Glomerular endothelial cell (primary cell): ENCODE data around the gene HAUS1. TPM values are rescaled to one million over a fixed set of nuclear protein-coding genes. Genes with fewer than 3 reads are reported as not detected.

Experiments
- DNase-seq: peaks from one replicate; pipeline ENCODE4 v3.0.0-alpha.2; 2011; ENCODE audit warnings: low read depth, low spot score; ENCODE audit errors: extremely low read depth
- total RNA-seq: library from RNA; depleted of rRNA; stranded (reverse); fragments of >200 nt; gene quantifications from 2 replicates; pipeline ENCODE4 v1.2.3, GENCODE V29; 2015

Gene HAUS1
- total RNA-seq = 46.8 and 83.5 TPM in 2 replicates

DNA sequence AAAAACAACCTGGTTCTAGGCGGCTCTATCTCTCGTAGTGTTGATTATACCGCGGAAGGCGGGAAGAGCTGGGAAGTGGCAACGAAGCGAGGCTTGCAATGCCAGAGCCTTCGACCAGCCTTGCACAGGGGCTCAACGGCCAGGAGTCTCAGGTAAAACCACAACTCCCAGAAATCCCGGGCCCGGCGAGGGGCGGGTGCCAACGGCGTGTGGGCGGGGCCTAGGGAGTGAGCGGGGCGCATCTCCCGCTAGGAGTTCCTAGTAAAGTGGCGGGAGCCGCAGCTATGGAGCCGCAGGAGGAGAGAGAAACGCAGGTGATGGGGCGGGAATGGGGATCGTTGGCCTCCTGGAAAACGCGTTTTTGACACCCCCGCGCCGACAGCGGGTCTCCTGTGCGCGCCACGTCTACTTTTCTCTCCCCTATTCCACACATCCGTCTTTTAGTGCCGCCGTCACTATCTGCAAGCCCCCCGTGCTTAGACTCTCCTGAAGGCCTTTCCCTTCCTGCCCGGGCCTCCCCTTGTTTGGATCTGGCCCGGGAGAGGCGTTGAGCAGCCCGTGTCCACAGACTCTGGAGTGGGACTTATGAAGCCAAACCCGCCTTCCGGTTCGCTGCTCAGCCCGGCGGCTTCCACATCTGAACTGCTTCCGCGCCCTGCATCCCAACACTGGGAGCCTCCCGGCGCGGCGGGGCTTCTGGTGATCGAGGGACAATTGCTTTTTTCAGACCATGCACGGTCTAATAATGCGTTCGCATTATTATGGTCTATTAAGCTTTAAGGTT lies at the start of gene HAUS1:
TSS of gene HAUS1 (plus strand) at position 258 of the 784 bp plus-strand sequence. CDS start at position 285, 27 bp downstream.
- no peak for DNase-seq

GRCh38 chr18:46054956-46055837 lies 49.0 kb upstream of the HAUS1 start:
- DNase-seq = no peak

DNA sequence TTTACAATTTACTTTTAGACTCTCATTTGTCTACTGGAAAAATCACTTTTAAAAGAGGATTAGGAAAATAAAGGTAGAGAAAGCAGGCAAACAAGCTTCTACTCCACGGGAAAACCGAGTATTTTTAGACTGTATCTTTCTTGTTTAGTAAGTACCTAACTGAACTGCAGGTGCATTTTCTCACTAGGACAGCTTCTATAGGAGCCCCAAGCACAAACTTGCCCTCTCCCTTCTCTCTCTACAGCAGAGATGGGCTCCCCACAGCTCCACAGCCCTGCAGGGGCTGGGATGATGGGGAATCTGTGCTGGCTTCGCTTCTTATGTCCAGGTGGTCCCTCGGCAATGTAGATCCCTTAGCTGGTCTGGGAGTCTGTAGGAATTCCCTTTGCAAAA lies 48.4 kb upstream of the HAUS1 start:
- DNase-seq = no peak

DNA sequence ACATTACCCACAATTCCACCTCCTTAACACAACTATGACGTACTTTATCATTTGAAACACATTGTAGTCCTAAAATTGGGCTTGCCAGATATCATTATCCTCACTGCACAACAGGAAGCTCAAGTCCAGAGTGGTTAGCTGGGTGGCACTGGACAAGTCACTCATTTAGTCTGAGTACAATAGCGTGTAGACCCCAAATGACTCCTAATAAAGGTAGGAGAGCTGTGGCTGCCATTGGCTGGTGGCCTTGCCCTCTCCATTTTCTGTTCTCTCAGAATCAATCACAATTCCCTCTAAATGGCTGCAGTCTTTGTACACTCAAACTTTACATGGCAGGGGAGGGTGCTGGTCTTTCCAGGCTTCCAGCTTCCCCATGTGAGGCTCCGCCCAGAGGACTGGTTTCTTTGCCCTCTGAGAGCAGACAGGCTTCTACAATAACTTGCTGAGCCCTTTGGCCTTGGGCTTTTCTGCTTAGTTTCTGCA lies 43.8 kb upstream of the HAUS1 start:
- DNase-seq = no peak

GRCh38 chr18:46061387-46061786 lies 42.8 kb upstream of the HAUS1 start:
- DNase-seq = no peak

GRCh38 chr18:46061796-46062195 lies 42.4 kb upstream of the HAUS1 start:
- DNase-seq = no peak

- no peak for DNase-seq
These were observed 41.4 kb upstream of the HAUS1 start for GRCh38 chr18:46062781-46063180.

DNA sequence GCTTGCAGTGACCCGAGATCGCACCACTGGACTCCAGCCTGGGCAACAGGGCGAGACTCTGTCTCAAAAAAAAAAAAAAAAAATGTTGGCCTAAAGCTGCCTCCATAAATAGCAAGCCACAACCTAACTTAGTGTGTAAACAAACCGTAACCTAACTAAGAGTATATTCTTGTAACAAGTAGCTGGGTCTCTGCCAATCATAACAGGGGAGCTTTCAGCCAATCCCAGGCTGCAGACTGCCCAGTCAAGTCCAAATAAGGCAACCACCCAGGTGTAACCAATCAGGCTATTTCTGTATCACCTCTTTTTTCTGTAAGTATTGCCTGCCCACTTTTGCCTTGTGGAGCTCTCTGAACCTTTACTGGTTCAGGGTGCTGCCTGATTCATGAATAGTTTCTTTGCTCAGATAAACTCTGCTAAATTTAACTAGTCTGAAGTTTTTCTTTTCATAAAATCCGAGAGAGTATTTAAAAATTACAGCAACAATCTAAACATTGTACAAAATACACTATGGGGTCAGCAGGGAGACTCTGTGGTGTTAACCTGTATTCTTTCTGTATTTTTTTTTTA lies 36.7 kb upstream of the HAUS1 start:
- peak; percentile 18 for DNase-seq

GRCh38 chr18:46068763-46069162 lies 35.4 kb upstream of the HAUS1 start:
- DNase-seq = no peak

DNA sequence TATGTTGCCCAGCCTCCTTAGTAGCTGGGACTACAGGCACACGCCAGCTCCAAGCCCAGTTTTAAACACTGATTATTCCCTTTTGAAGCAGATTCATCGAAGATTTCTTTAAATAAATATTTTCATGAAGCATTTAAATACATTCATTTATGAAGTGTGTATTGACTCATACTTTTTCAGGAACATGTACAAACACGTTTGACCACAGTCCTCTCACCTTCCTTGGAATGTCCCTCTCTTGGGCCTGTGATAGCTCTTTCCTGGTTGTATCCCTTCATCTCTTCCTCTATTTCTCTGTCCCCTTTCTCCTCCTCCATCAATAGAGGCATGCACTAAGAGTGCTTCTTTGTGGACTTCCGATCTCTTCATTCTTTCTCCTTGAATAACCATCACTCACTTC lies 34.7 kb upstream of the HAUS1 start:
- no peak for DNase-seq

DNA sequence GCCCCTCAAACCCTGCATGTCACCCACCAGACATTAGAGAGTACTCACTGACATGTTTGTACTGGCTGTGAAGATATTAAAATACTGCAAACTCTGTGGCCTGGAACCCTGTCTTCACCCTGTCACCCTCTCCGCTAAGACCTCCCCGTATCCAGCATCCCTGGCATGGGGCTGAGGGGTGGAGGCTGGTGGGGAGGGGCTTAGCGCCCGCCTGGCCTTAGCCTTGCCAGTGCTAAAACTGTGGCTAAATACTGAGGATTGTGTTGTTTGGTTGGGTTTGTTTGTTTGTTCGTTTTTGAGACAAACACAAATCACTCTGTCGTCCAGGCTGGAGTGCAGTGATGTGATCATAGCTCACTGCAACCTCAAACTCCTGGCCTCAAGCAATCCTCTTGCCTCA lies 34.0 kb upstream of the HAUS1 start:
- DNase-seq = no peak

DNA sequence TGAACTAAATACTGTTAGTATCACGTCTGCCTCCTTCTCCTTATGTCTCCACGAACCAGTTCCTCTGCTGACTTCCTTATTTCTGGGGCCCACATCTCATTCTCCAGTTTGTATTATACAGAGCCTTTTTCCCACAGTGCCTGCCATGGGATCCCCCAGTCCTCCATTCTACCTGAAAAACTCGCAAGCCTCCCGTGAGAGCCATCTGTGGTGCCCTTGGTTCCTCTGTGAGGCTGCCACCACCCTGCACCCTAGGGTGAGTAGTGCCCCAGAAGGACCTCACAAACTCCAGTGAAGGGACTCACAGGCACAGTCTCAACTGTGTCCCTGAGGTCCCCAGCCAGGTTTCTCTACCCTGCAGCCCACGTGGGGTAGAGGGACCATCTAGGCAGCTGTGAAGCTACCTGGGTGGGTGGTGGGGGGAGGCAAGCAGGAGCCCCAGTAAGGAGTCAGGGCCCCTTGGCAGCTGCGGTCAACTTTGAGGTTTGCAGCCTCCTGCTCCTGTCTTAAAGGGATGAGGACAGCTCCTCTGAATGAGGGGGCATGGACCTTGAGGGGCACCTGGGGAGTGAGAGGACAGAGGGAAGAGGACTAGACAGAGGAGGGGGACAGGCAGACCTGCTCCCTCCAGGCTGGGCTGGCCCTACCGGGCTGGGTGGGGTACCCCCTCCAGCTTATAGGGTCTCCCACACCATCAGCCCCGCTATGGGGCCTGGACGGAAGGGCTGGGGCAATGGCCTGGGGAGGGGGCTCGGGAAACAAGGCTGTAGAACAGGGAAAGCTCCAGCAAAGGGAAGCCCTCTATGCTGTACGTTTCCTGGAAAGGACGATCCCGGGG lies 33.2 kb upstream of the HAUS1 start:
- no peak for DNase-seq

- no peak for DNase-seq
These were observed 32.4 kb upstream of the HAUS1 start, which contains the start of gene PSTPIP2 for GRCh38 chr18:46071653-46072375. Gene PSTPIP2 (minus strand): TSS chr18:46072260. CDS start chr18:46072188, 72 bp downstream.

GRCh38 chr18:46072376-46072867 lies 31.8 kb upstream of the HAUS1 start:
- no peak for DNase-seq

GRCh38 chr18:46072959-46073358 lies 31.2 kb upstream of the HAUS1 start:
- DNase-seq = no peak

DNA sequence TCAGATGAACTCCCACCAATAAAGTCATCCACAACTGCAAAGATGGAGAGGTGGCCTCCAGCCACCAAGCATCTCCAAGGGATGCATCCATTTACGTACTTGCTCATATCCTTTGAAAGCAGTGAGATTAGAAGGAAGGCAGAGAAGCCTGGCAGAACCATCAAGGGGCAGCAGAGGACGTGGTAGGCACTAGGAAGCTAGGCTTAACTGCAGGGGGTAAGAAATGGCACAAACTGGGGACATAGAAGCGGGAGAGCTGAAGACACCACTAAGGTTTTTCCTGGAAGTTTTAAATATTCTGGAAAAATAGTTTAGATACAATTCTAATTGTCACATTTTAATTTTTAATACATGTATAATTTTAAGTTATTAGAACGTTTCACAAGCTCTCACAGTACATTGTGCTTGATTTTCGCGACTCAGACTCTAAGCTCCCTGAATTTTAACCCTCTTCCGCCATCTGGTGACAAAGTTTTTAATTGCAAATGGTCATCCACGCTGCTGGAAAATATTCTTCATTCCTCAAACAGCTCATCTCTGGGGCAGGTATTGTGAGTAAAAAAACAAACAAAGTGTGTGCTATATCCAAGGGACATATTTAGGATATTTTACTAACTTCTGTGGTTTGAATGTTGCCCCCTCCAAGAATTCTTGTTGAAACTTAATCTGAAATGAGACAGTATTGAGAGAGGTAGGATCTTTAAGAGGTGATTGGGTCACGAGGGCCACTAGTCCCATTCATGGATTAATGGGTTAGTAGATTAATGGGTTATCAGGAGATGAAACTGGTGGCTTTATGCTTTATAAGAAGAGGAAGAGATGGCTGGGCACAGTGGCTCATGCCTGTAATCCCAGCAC lies 30.5 kb upstream of the HAUS1 start:
- peak; percentile 54 for DNase-seq

DNA sequence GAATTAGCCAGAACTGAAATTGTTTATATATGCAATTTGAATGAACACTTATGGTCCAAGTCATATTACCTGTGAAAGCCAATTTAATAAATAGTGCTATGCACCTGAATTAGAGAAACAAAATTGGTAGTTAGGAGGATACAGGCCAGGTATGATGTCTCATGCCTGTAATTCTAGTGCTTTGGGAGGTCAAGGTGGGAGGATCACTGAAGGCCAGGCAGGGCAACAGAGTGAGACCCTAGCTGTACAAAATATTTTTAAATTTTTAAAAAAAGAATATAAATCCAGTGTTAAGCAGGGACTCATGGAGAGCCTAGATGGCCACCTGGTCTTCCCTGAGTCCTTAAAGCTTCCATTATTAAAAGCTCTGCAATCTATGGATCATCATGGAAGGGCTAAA lies 24.8 kb upstream of the HAUS1 start:
- no peak for DNase-seq

DNA sequence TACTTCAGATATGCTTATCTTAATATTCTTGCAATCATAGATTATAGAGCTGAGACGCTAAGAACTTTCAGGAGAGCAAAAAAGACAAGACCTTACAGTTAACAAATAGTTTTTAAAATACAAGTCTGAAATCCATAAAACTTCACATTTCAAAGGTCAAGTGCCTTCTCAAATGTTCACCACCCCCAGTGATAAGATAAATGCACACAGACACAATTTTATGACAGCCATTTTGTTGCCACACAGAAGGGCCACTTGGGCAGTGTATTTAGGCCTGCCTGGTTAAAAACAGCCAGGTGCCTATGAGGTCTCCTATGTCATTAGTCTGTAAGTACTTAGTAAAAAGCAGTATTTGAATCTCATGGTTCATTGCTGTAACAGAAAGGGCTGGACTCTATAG lies 24.0 kb upstream of the HAUS1 start:
- DNase-seq = no peak

DNA sequence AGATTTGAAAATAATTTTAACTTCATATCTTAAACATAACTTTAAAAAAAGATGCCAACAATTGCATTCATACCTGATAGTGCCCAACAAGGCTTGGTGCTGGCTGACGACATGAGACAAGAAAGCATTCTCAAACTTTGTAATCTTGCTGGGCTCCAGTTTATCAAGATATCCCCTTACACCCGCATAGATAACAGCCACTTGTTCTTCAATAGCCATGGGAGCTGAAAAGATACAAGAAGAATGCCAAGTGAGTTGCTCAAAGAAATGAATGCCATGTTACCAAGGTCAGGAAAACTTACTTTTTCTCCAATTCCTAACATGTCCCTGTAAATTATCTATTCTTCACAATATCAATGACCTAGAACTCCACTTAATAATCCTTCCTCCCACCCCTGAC lies 19.8 kb upstream of the HAUS1 start:
- DNase-seq = no peak
